ENCODE results near the gene CTDP1. TPM values are rescaled to one million over a fixed set of nuclear protein-coding genes. Genes with fewer than 3 reads are reported as not detected.

Gene CTDP1
- total RNA-seq, 4 donors from 2014 or later: 33.9 to 42.2 (median 38.9) TPM

- TF ChIP-seq POLR2A (IDR thresholded peaks at IDR 0.05) (no peak), CTCF (IDR thresholded peaks at IDR 0.05) (no peak)
- 94 to 98% methylated on average over 27 of the region's 27 CpGs for WGBS, 2 donors
- H3K4me3 ChIP-seq (ENCODE audit: low read depth, poor library complexity, severe bottlenecking): no peak overlapping the region
- peak in 1 of 2 donors; percentile 79 for DNase-seq (ENCODE audit: low spot score in 2 of 2)
- intact Hi-C loops (cut with DNase I; ENCODE audit: low total_unique reads): no loop called here
Measured at GRCh38 chr18:79754831-79755351, 75.3 kb downstream of the CTDP1 start.

- DNase-seq (ENCODE audit: low spot score in 2 of 2): peak in 1 of 2 donors; percentile 79
- intact Hi-C loops (cut with DNase I; ENCODE audit: low total_unique reads): no loop called here
- 92 to 93% methylated on average over 30 to 31 of the region's 31 CpGs for WGBS, 2 donors
- TF ChIP-seq CTCF (IDR thresholded peaks at IDR 0.05): no peak
- TF ChIP-seq POLR2A (IDR thresholded peaks at IDR 0.05): no peak
- no peak overlapping the region for H3K4me3 ChIP-seq (ENCODE audit: low read depth, poor library complexity, severe bottlenecking)
Measured at GRCh38 chr18:79755496-79756142, 76.0 kb downstream of the CTDP1 start.

GRCh38 chr18:79756143-79756500 is 76.5 kb downstream of the CTDP1 start:
- TF ChIP-seq POLR2A (IDR thresholded peaks at IDR 0.05): no peak
- TF ChIP-seq CTCF (IDR thresholded peaks at IDR 0.05): no peak
- WGBS, 2 donors: 92 to 98% methylated on average over 10 of the region's 10 CpGs
- peak in 1 of 2 donors; percentile 53 for DNase-seq (ENCODE audit: low spot score in 2 of 2)
- intact Hi-C loops (cut with DNase I; ENCODE audit: low total_unique reads): no loop called here
- H3K4me3 ChIP-seq (ENCODE audit: low read depth, poor library complexity, severe bottlenecking): no peak overlapping the region

GRCh38 chr18:79756826-79757225 is 77.2 kb downstream of the CTDP1 start:
- H3K4me3 ChIP-seq (ENCODE audit: low read depth, poor library complexity, severe bottlenecking): no peak overlapping the region
- WGBS, 2 donors: 96% methylated on average over 11 of the region's 11 CpGs
- peak in 1 of 2 donors; percentile 64 for DNase-seq (ENCODE audit: low spot score in 2 of 2)
- intact Hi-C loops (cut with DNase I; ENCODE audit: low total_unique reads): no loop called here
- no peak for TF ChIP-seq POLR2A (IDR thresholded peaks at IDR 0.05)
- no peak for TF ChIP-seq CTCF (IDR thresholded peaks at IDR 0.05)

GRCh38 chr18:79760348-79760747 is 80.7 kb downstream of the CTDP1 start:
- no peak overlapping the region for H3K4me3 ChIP-seq (ENCODE audit: low read depth, poor library complexity, severe bottlenecking)
- TF ChIP-seq CTCF (IDR thresholded peaks at IDR 0.05) (no peak), POLR2A (IDR thresholded peaks at IDR 0.05) (no peak)
- no peak for DNase-seq (ENCODE audit: low spot score in 2 of 2)
- intact Hi-C loops (cut with DNase I; ENCODE audit: low total_unique reads): no loop called here
- 21 to 27% methylated on average over 1 of the region's 1 CpG for WGBS, 2 donors

- peak in 1 of 2 donors; percentile 10 for DNase-seq (ENCODE audit: low spot score in 2 of 2)
- H3K4me3 ChIP-seq (ENCODE audit: low read depth, poor library complexity, severe bottlenecking): no peak overlapping the region
- intact Hi-C loops (cut with DNase I; ENCODE audit: low total_unique reads): no loop called here
- TF ChIP-seq CTCF (IDR thresholded peaks at IDR 0.05): no peak
- TF ChIP-seq POLR2A (IDR thresholded peaks at IDR 0.05): no peak
- 60 to 74% methylated on average over 1 of the region's 1 CpG for WGBS, 2 donors
Measured at GRCh38 chr18:79760881-79761280, 81.3 kb downstream of the CTDP1 start.

Data from lower leg skin (tissue), 4 donors.